ENCODE data around the gene VWDE. TPM values are rescaled to one million over a fixed set of nuclear protein-coding genes. Genes with fewer than 3 reads are reported as not detected.

VWDE gene
- total and polyA plus RNA-seq, 10 of the 15 experiments (the other 5 are each of a cell fraction or from before 2014, with no cell fraction given) = 0.74 to 2.1 (median 1.3) TPM

DNA sequence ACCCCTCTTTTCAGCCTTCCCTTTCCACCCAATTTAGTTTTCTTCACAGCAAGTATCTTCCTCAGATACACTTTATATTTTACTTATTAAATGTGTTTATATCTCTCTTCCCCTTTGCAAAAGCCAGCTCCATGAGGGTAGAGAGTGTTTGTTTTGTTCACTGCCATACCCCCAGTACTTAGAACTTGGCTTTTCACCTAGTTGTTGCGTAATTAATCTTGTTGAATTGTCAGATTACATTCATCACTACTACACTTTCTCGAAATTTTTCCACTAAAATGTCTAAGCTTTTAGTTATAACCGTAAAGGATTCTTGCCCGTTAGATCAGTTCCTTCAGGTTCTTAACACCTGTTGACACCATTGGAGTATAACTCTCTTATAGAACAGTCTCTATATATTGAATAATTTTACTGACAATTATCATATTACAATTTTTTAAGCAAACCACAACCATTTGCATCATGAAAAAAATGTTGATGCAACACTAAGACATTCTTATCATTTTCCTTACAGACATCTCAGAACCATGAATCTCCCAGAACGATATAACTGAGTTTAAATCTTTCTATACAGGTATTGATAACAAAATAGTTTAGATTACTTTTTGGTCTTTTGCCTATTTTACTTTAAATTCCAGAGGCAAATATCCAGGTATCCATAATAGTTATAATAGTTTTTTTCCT lies 29.9 kb downstream of the VWDE start (continued):
- TF ChIP-seq, protein P1, sequence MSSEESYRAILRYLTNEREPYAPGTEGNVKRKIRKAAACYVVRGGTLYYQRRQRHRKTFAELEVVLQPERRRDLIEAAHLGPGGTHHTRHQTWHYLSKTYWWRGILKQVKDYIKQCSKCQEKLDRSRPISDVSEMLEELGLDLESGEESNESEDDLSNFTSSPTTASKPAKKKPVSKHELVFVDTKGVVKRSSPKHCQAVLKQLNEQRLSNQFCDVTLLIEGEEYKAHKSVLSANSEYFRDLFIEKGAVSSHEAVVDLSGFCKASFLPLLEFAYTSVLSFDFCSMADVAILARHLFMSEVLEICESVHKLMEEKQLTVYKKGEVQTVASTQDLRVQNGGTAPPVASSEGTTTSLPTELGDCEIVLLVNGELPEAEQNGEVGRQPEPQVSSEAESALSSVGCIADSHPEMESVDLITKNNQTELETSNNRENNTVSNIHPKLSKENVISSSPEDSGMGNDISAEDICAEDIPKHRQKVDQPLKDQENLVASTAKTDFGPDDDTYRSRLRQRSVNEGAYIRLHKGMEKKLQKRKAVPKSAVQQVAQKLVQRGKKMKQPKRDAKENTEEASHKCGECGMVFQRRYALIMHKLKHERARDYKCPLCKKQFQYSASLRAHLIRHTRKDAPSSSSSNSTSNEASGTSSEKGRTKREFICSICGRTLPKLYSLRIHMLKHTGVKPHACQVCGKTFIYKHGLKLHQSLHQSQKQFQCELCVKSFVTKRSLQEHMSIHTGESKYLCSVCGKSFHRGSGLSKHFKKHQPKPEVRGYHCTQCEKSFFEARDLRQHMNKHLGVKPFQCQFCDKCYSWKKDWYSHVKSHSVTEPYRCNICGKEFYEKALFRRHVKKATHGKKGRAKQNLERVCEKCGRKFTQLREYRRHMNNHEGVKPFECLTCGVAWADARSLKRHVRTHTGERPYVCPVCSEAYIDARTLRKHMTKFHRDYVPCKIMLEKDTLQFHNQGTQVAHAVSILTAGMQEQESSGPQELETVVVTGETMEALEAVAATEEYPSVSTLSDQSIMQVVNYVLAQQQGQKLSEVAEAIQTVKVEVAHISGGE (CRISPR knock-in tag; IDR thresholded peaks at IDR 0.05) = no peak
- TF ChIP-seq SIX5 (IDR thresholded peaks at IDR 0.05; ENCODE audit: low read depth, low read length, severe bottlenecking) = no peak
- TF ChIP-seq ZNF274 (IDR thresholded peaks at IDR 0.05; ENCODE audit: insufficient read depth, insufficient read length) = no peak

- FAIRE-seq (no peak), ATAC-seq (no peak), DNase-seq (ENCODE audit: low read depth, low spot score) (no peak)
- CTCF ChIA-PET = no interaction called here
- no TSS peak for BruUV-seq (replicated peaks)
- Histone ChIP-seq H2AFZ (ENCODE audit: control insufficient read depth, low read depth, low read length) (no peak overlapping the region), H3K9me3 (replicated peaks; ENCODE audit: control insufficient read depth, insufficient read depth, low read length) (no peaks in the 10 kb centered on the region), H4K20me1 (ENCODE audit: control insufficient read depth, insufficient read depth) (no peaks in the 10 kb centered on the region), H3K27ac (ENCODE audit: control insufficient read depth, insufficient read depth) (no peak overlapping the region), H3K4me3 (no peak overlapping the region), H3K36me3 (ENCODE audit: control insufficient read depth in 2 of 2, insufficient read depth in 2 of 2, low read length in 1 of 2) (no peaks in the 10 kb centered on the region), H3K27me3 (replicated peaks in 1 of 2; ENCODE audit: control insufficient read depth in 2 of 2, insufficient read depth in 2 of 2, low read length in 1 of 2) (no peaks in the 10 kb centered on the region), H3K4me2 (ENCODE audit: control insufficient read depth, insufficient read depth) (no peak overlapping the region), H3K9ac (ENCODE audit: control insufficient read depth, insufficient read depth, low read length) (no peak overlapping the region), H3K79me2 (ENCODE audit: control insufficient read depth, insufficient read depth, low read length) (no peaks in the 10 kb centered on the region), H3K4me1 (ENCODE audit: control insufficient read depth, insufficient read depth, low read length) (no peaks in the 10 kb centered on the region)
- SMC1A ChIA-PET (ENCODE audit: uncharacterized antibody, unreplicated experiment) = no interaction called here
- TF ChIP-seq TBL1XR1 (IDR thresholded peaks at IDR 0.05; ENCODE audit: low read depth, low read length) = no peak
- TF ChIP-seq, protein P2, sequence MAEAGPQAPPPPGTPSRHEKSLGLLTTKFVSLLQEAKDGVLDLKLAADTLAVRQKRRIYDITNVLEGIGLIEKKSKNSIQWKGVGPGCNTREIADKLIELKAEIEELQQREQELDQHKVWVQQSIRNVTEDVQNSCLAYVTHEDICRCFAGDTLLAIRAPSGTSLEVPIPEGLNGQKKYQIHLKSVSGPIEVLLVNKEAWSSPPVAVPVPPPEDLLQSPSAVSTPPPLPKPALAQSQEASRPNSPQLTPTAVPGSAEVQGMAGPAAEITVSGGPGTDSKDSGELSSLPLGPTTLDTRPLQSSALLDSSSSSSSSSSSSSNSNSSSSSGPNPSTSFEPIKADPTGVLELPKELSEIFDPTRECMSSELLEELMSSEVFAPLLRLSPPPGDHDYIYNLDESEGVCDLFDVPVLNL (IDR thresholded peaks at IDR 0.05; ENCODE audit: low read depth, low read length) = no peak
- TF ChIP-seq RAD51 (IDR thresholded peaks at IDR 0.05) = no peak
- no peak for TF ChIP-seq RUNX3 (IDR thresholded peaks at IDR 0.05; ENCODE audit: low read length)
- no peak for TF ChIP-seq YY1 (IDR thresholded peaks at IDR 0.05; ENCODE audit: low read depth, low read length)
- TF ChIP-seq SMC3 (IDR thresholded peaks at IDR 0.05; ENCODE audit: borderline replicate concordance, low read length) = no peak
- no peak for TF ChIP-seq ETV6 (conservative IDR thresholded peaks at IDR 0.05 in 1 of 2, IDR thresholded peaks at IDR 0.05 in 1 of 2; ENCODE audit: borderline replicate concordance in 1 of 2, low read depth in 1 of 2)
- TF ChIP-seq FOS (IDR thresholded peaks at IDR 0.05; ENCODE audit: borderline replicate concordance, extremely low read depth, insufficient read length) = no peak
- TF ChIP-seq, protein P3, sequence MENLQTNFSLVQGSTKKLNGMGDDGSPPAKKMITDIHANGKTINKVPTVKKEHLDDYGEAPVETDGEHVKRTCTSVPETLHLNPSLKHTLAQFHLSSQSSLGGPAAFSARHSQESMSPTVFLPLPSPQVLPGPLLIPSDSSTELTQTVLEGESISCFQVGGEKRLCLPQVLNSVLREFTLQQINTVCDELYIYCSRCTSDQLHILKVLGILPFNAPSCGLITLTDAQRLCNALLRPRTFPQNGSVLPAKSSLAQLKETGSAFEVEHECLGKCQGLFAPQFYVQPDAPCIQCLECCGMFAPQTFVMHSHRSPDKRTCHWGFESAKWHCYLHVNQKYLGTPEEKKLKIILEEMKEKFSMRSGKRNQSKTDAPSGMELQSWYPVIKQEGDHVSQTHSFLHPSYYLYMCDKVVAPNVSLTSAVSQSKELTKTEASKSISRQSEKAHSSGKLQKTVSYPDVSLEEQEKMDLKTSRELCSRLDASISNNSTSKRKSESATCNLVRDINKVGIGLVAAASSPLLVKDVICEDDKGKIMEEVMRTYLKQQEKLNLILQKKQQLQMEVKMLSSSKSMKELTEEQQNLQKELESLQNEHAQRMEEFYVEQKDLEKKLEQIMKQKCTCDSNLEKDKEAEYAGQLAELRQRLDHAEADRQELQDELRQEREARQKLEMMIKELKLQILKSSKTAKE (IDR thresholded peaks at IDR 0.05; ENCODE audit: low read depth, poor library complexity, severe bottlenecking) = no peak
- POLR2A ChIA-PET = no interaction called here
- WGBS (ENCODE audit: insufficient coverage, insufficient replicate concordance, low lambda C conversion rate, missing lambda C conversion rate) = 55% methylated on average over 7 of the region's 7 CpGs
- in situ Hi-C loops (cut with MboI) = no loop called here
- intact Hi-C loops (cut with micrococcal nuclease; ENCODE audit: unreplicated experiment) = no loop called here
- RAD21 ChIA-PET (ENCODE audit: unreplicated experiment) = no interaction called here
Observed at GRCh38 chr7:12370249-12370648, 33.4 kb downstream of the VWDE start.

Measured in GM12878 (cell line).